HCT116 (cell line): ENCODE data around the gene STK32C. TPM values are rescaled to one million over a fixed set of nuclear protein-coding genes. Genes with fewer than 3 reads are reported as not detected.

Source experiments
- ATAC-seq: fragments of 200-7000 bp; cut with Tn5 transposase; 2 replicates; pipeline ENCODE4 v1.9.1; 2020; ENCODE audit warnings: mild to moderate bottlenecking, moderate library complexity
- BruUV-seq: library from RNA; stranded (reverse); fragments of 400-500 nt; replicated peaks from 2 replicates; lab custom pipeline; 2021; lab: Mats Ljungman, UMichigan
- CTCF ChIA-PET: fragments of 300-600 bp; sonication (Branson Sonifier 250); formaldehyde crosslinking; loops from one replicate; lab custom pipeline; 2021; ENCODE audit warnings: antibody characterized with exemption; lab: Charles Lee
- POLR2A ChIA-PET: fragments of 300-600, 350-600 bp; sonication (Branson Sonifier 250); formaldehyde crosslinking; loops from one replicate; lab custom pipeline; 2021; ENCODE audit warnings: antibody characterized with exemption; lab: Charles Lee
- RAD21 ChIA-PET, 2 experiments: fragments of 300-600 bp; sonication (Branson Sonifier 250); formaldehyde crosslinking; loops; one replicate each; lab custom pipeline; 2023; ENCODE audit warnings: low total read pairs in 2 of 2; ENCODE audit not compliant: uncharacterized antibody in 2 of 2, unreplicated experiment in 2 of 2, low non-redundant PET in 1 of 2; lab: Charles Lee
- DNase-seq: peaks from one replicate; pipeline ENCODE4 v3.0.0-alpha.2; 2010; ENCODE audit warnings: low read depth, low spot score
- H2AFZ ChIP-seq: fragments of 200-600 bp; shearing (Covaris generic), sonication (generic); 2 replicates; pipeline ENCODE4 v1.6.1; 2017; ENCODE audit warnings: low read depth, mixed run types, mixed read lengths, antibody characterized with exemption, low read length; ENCODE audit not compliant: poor library complexity, severe bottlenecking
- H3K27ac ChIP-seq: 2 replicates; pipeline ENCODE4 v1.5.1; 2012; ENCODE audit warnings: low read depth, low read length
- H3K27me3 ChIP-seq: fragments of 200-600 bp; sonication (generic); 2 replicates; pipeline ENCODE4 v1.6.1; 2016; ENCODE audit warnings: mixed run types, low read length, mixed read lengths; ENCODE audit not compliant: insufficient read depth
- H3K36me3 ChIP-seq, 2 experiments: fragments of 200-500 bp in 1 of 2; fragments of 200-600 bp in 1 of 2; sonication (Bioruptor generic) in 1 of 2; sonication (generic) in 1 of 2; 2 replicates each; pipeline versions ENCODE4 v1.5.1 to v1.6.1; 2014 to 2016; ENCODE audit warnings: low read length in 2 of 2, inconsistent platforms in 1 of 2, mixed read lengths in 1 of 2, mixed run types in 1 of 2; ENCODE audit not compliant: insufficient read depth in 2 of 2, control insufficient read depth in 1 of 2
- H3K4me1 ChIP-seq, 2 experiments: fragments of 200-600 bp in 1 of 2; sonication (generic) in 1 of 2; 2 replicates each; pipeline versions ENCODE4 v1.5.1 to v1.6.1; 2012 to 2017; ENCODE audit warnings: low read length in 2 of 2, inconsistent platforms in 1 of 2, mild to moderate bottlenecking in 1 of 2, mixed read lengths in 1 of 2, mixed run types in 1 of 2, moderate library complexity in 1 of 2; ENCODE audit not compliant: insufficient read depth in 2 of 2, control insufficient read depth in 1 of 2
- H3K4me2 ChIP-seq: fragments of 200-600 bp; sonication (generic); 2 replicates; pipeline ENCODE4 v1.6.1; 2017; ENCODE audit warnings: mixed run types, low read length, mixed read lengths
- H3K4me3 ChIP-seq, 2 experiments: fragments of 200-600 bp in 1 of 2; sonication (generic) in 1 of 2; replicated peaks in 1 of 2; 2 replicates each; pipeline ENCODE4 v1.5.1; 2011 to 2016; ENCODE audit warnings: low read length in 2 of 2, control low read depth in 1 of 2, low read depth in 1 of 2, mild to moderate bottlenecking in 1 of 2, mixed read lengths in 1 of 2, mixed run types in 1 of 2
- H3K79me2 ChIP-seq: fragments of 200-600 bp; sonication (generic); 2 replicates; pipeline ENCODE4 v1.6.1; 2017; ENCODE audit warnings: mild to moderate bottlenecking, mixed run types, low read length, moderate library complexity, mixed read lengths; ENCODE audit not compliant: insufficient read depth
- H3K9ac ChIP-seq: fragments of 200-600 bp; sonication (generic); 2 replicates; pipeline ENCODE4 v1.6.1; 2016; ENCODE audit warnings: low read length, mixed read lengths
- H3K9me2 ChIP-seq: fragments of 200-600 bp; sonication (generic), shearing (Covaris generic); 2 replicates; pipeline ENCODE4 v1.6.1; 2017; ENCODE audit warnings: mixed run types, mild to moderate bottlenecking, moderate library complexity; ENCODE audit not compliant: insufficient read depth
- H3K9me3 ChIP-seq, 2 experiments: fragments of 200-500 bp in 1 of 2; fragments of 200-600 bp in 1 of 2; sonication (Bioruptor generic) in 1 of 2; sonication (generic) in 1 of 2; 2 replicates each; pipeline ENCODE4 v1.6.1; 2014 to 2017; ENCODE audit warnings: low read length in 2 of 2, mixed read lengths in 2 of 2, inconsistent platforms in 1 of 2, low read depth in 1 of 2, mild to moderate bottlenecking in 1 of 2, mixed run types in 1 of 2, moderate library complexity in 1 of 2; ENCODE audit not compliant: control insufficient read depth in 1 of 2, insufficient read depth in 1 of 2
- H4K20me1 ChIP-seq: fragments of 200-600 bp; sonication (generic), shearing (Covaris generic); 2 replicates; pipeline ENCODE4 v1.6.1; 2017; ENCODE audit warnings: mixed run types, mild to moderate bottlenecking, moderate library complexity; ENCODE audit not compliant: insufficient read depth
- ATF3 ChIP-seq: IDR thresholded peaks from 2 replicates; pipeline ENCODE4 v1.6.1; 2012
- CBX3 ChIP-seq: IDR thresholded peaks from 2 replicates; pipeline ENCODE4 v1.6.1; 2012; ENCODE audit warnings: low read depth
- EGR1 ChIP-seq: IDR thresholded peaks from 2 replicates; pipeline ENCODE4 v1.6.1; 2012; ENCODE audit warnings: low read depth
- ELF1 ChIP-seq: IDR thresholded peaks from 2 replicates; pipeline ENCODE4 v1.6.1; 2012; ENCODE audit warnings: low read depth, borderline replicate concordance
- EZH2 ChIP-seq: fragments of 200-600 bp; sonication (generic); IDR thresholded peaks from 2 replicates; pipeline ENCODE4 v1.6.1; 2017; ENCODE audit warnings: antibody characterized with exemption, mixed run types
- EZH2phosphoT487 ChIP-seq: fragments of 200-600 bp; IDR thresholded peaks from 2 replicates; pipeline ENCODE4 v1.6.1; 2018; ENCODE audit warnings: antibody characterized with exemption, borderline replicate concordance
- FOSL1 ChIP-seq: IDR thresholded peaks from 2 replicates; pipeline ENCODE4 v1.6.1; 2012; ENCODE audit warnings: low read depth
- MAX ChIP-seq: IDR thresholded peaks from 2 replicates; pipeline ENCODE4 v1.6.1; 2012
- POLR2A ChIP-seq: IDR thresholded peaks from 2 replicates; pipeline ENCODE4 v1.7.0; 2011; ENCODE audit warnings: borderline replicate concordance; ENCODE audit not compliant: insufficient read depth, insufficient read length; ENCODE audit errors: extremely low read depth
- POLR2AphosphoS5 ChIP-seq: IDR thresholded peaks from 2 replicates; pipeline ENCODE4 v1.6.1; 2011; ENCODE audit warnings: mild to moderate bottlenecking, low read depth, low read length, moderate library complexity
- REST ChIP-seq: IDR thresholded peaks from 2 replicates; pipeline ENCODE4 v1.6.1; 2012; ENCODE audit warnings: low read depth
- SIN3A ChIP-seq: IDR thresholded peaks from 2 replicates; pipeline ENCODE4 v1.6.1; 2012; ENCODE audit warnings: low read depth
- SP1 ChIP-seq: IDR thresholded peaks from 2 replicates; pipeline ENCODE4 v1.6.1; 2012; ENCODE audit warnings: low read depth
- TCF7L2 ChIP-seq: IDR thresholded peaks from 2 replicates; pipeline ENCODE4 v1.7.0; 2011; ENCODE audit warnings: borderline replicate concordance, inconsistent platforms; ENCODE audit not compliant: insufficient read depth, insufficient read length; ENCODE audit errors: extremely low read depth
- YY1 ChIP-seq: IDR thresholded peaks from 2 replicates; pipeline ENCODE4 v1.6.1; 2011; ENCODE audit warnings: low read length, low read depth, moderate library complexity, mild to moderate bottlenecking; ENCODE audit not compliant: insufficient replicate concordance; ENCODE audit errors: extremely low read depth
- ZFX ChIP-seq: fragments of 450-650 bp; IDR thresholded peaks from 2 replicates; pipeline ENCODE4 v1.6.1; 2017
- ZNF274 ChIP-seq: fragments of 200-500 bp; sonication (Bioruptor generic); IDR thresholded peaks from 2 replicates; pipeline ENCODE4 v1.6.1; 2014; ENCODE audit warnings: mild to moderate bottlenecking, low read depth, low read length, inconsistent platforms
- intact Hi-C: fragments of 100-400 bp; cut with micrococcal nuclease; formaldehyde crosslinking; loops from 2 replicates; pipeline ENCODE4 v1.10.0; 2022
- total RNA-seq: library from RNA; stranded (reverse); gene quantifications from one replicate; pipeline ENCODE4 v1.2.1, GENCODE V29; 2021; ENCODE audit not compliant: unreplicated experiment

Gene STK32C
- total RNA-seq, 1 experiment from 2014 or later, result 29.7 TPM

GRCh38 chr10:132228616-132229015 lies 79.1 kb downstream of the STK32C start:
- Histone ChIP-seq H3K4me2 (no peak overlapping the region), H3K36me3 (no peaks in the 10 kb centered on the region), H2AFZ (no peak overlapping the region), H3K9me2 (no peaks in the 10 kb centered on the region), H3K27ac (no peak overlapping the region), H3K9ac (no peak overlapping the region), H3K4me3 (no peak overlapping the region), H4K20me1 (no peaks in the 10 kb centered on the region), H3K4me1 (no peaks in the 10 kb centered on the region), H3K27me3 (no peaks in the 10 kb centered on the region), H3K9me3 (no peaks in the 10 kb centered on the region), H3K79me2 (no peaks in the 10 kb centered on the region)
- BruUV-seq, result no TSS peak
- TF ChIP-seq MAX (no peak), CBX3 (no peak), TCF7L2 (no peak), ZFX (no peak), POLR2A (no peak), EZH2phosphoT487 (no peak), EGR1 (no peak), ELF1 (no peak), POLR2AphosphoS5 (no peak), FOSL1 (no peak), YY1 (no peak)
- CTCF ChIA-PET, result no interaction called here
- DNase-seq (no peak), ATAC-seq (no peak)
- POLR2A ChIA-PET, result no interaction called here
- intact Hi-C loops, result no loop called here
- RAD21 ChIA-PET, result no interaction called here

GRCh38 chr10:132227851-132228390 lies 79.8 kb downstream of the STK32C start:
- no peak overlapping the region for H2AFZ ChIP-seq
- no peaks in the 10 kb centered on the region for H4K20me1 ChIP-seq
- no peaks in the 10 kb centered on the region for H3K79me2 ChIP-seq
- no peaks in the 10 kb centered on the region for H3K27me3 ChIP-seq
- H3K4me3 ChIP-seq, result no peak overlapping the region
- ChIA-PET CTCF (no interaction called here), RAD21 (no interaction called here), POLR2A (no interaction called here)
- ATAC-seq (no peak), DNase-seq (no peak)
- no peak overlapping the region for H3K27ac ChIP-seq
- intact Hi-C loops, result no loop called here
- no peak overlapping the region for H3K4me2 ChIP-seq
- H3K36me3 ChIP-seq, result no peaks in the 10 kb centered on the region
- no peaks in the 10 kb centered on the region for H3K4me1 ChIP-seq
- H3K9me3 ChIP-seq, result no peaks in the 10 kb centered on the region
- H3K9me2 ChIP-seq, result no peaks in the 10 kb centered on the region
- H3K9ac ChIP-seq, result no peak overlapping the region
- BruUV-seq, result no TSS peak
- no peak for TF ChIP-seq ZNF274
- no peak for TF ChIP-seq POLR2AphosphoS5
- TF ChIP-seq REST, result no peak
- TF ChIP-seq SP1, result no peak
- no peak for TF ChIP-seq POLR2A
- TF ChIP-seq CBX3, result no peak
- no peak for TF ChIP-seq ELF1
- no peak for TF ChIP-seq MAX
- no peak for TF ChIP-seq ZFX
- TF ChIP-seq SIN3A, result no peak
- no peak for TF ChIP-seq EZH2
- TF ChIP-seq ATF3, result no peak
